Measurements from ENCODE around the gene INSC. TPM values are rescaled to one million over a fixed set of nuclear protein-coding genes. Genes with fewer than 3 reads are reported as not detected.

Gene INSC
- total and polyA plus RNA-seq, 9 of the 15 experiments (the other 6 are each of a cell fraction or from before 2014, with no cell fraction given) = not detected

DNA sequence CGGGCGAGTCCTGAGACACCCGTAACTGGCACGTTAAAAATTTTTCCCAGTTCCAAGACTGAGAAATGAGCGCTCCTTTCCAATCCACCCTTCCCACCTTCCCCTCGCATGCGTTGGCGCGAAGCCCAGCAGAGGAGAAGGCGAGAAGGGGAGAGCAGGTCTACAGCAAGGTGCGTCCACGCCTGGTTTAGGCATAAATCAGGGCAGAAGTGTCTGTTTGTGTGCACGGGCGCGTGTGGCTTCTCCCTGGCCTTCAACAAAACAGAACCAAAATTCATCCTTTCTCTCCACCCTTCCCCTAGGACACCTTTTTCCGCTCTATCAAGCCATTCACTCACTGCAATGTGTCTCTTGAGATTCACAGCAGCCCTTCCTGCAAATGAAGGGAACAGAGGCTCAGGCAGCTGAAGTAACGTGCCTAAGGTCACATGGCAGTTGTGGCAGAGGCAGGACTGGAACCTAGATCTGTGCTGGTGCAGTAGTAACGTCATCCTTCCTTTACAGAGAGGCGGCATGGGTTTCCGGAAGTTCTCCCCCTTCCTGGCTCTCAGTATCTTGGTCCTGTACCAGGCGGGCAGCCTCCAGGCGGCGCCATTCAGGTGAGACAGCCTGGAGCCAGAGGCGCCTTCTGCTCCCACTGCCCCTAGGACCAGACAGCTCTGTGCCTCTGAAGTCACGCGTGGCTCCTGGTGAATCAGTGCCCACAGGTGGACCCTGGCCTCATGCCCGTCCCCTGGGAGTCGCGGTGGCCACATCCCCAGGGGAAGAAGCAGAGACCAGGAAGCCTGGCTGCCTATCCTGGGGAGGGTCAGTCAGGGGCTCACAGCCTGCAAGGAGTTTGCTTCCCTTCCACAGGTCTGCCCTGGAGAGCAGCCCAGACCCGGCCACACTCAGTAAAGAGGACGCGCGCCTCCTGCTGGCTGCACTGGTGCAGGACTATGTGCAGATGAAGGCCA is 40.2 kb upstream of the INSC start (continued):
- TF ChIP-seq, protein P1, sequence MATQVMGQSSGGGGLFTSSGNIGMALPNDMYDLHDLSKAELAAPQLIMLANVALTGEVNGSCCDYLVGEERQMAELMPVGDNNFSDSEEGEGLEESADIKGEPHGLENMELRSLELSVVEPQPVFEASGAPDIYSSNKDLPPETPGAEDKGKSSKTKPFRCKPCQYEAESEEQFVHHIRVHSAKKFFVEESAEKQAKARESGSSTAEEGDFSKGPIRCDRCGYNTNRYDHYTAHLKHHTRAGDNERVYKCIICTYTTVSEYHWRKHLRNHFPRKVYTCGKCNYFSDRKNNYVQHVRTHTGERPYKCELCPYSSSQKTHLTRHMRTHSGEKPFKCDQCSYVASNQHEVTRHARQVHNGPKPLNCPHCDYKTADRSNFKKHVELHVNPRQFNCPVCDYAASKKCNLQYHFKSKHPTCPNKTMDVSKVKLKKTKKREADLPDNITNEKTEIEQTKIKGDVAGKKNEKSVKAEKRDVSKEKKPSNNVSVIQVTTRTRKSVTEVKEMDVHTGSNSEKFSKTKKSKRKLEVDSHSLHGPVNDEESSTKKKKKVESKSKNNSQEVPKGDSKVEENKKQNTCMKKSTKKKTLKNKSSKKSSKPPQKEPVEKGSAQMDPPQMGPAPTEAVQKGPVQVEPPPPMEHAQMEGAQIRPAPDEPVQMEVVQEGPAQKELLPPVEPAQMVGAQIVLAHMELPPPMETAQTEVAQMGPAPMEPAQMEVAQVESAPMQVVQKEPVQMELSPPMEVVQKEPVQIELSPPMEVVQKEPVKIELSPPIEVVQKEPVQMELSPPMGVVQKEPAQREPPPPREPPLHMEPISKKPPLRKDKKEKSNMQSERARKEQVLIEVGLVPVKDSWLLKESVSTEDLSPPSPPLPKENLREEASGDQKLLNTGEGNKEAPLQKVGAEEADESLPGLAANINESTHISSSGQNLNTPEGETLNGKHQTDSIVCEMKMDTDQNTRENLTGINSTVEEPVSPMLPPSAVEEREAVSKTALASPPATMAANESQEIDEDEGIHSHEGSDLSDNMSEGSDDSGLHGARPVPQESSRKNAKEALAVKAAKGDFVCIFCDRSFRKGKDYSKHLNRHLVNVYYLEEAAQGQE (IDR thresholded peaks at IDR 0.05; ENCODE audit: borderline replicate concordance) = peak; percentile 52; the same call in 1 of the 2 replicates
- TF ChIP-seq, protein P1 (CRISPR knock-in tag; IDR thresholded peaks at IDR 0.05; ENCODE audit: low read depth) = no peak
- TF ChIP-seq EZH2 (IDR thresholded peaks at IDR 0.05; ENCODE audit: borderline replicate concordance, low read depth, low read length) (no peak), ZNF778 (CRISPR knock-in tag; IDR thresholded peaks at IDR 0.05) (no peak), ZNF384 (IDR thresholded peaks at IDR 0.05; ENCODE audit: low read depth, low read length) (no peak), ZNF408 (CRISPR knock-in tag; IDR thresholded peaks at IDR 0.05; ENCODE audit: low read depth) (no peak), SP2 (IDR thresholded peaks at IDR 0.05; ENCODE audit: extremely low read depth, low read depth, low read length, poor library complexity, severe bottlenecking) (no peak), ZFP36 (IDR thresholded peaks at IDR 0.05; ENCODE audit: low read depth, low read length, partially characterized antibody) (no peak), ZNF780A (CRISPR knock-in tag; IDR thresholded peaks at IDR 0.05) (no peak), ZBED1 (IDR thresholded peaks at IDR 0.05) (no peak), HMG20A (CRISPR knock-in tag; conservative IDR thresholded peaks at IDR 0.05) (no peak), FOXP1 (CRISPR knock-in tag; IDR thresholded peaks at IDR 0.05) (no peak), ZNF695 (CRISPR knock-in tag; IDR thresholded peaks at IDR 0.05) (no peak), CREM (IDR thresholded peaks at IDR 0.05; ENCODE audit: low read depth) (0 out of 2 replicates have a peak, but pooled peaks have one; percentile 4), ZSCAN29 (IDR thresholded peaks at IDR 0.05) (no peak), FOXJ2 (tag; IDR thresholded peaks at IDR 0.05) (no peak), ZNF551 (CRISPR knock-in tag; IDR thresholded peaks at IDR 0.05) (no peak), CBFB (CRISPR knock-in tag; IDR thresholded peaks at IDR 0.05) (no peak), L3MBTL2 (IDR thresholded peaks at IDR 0.05) (0 out of 2 replicates have a peak, but pooled peaks have one; percentile 15), RHOXF2B (CRISPR knock-in tag; conservative IDR thresholded peaks at IDR 0.05) (no peak)
- TF ChIP-seq, protein P2, sequence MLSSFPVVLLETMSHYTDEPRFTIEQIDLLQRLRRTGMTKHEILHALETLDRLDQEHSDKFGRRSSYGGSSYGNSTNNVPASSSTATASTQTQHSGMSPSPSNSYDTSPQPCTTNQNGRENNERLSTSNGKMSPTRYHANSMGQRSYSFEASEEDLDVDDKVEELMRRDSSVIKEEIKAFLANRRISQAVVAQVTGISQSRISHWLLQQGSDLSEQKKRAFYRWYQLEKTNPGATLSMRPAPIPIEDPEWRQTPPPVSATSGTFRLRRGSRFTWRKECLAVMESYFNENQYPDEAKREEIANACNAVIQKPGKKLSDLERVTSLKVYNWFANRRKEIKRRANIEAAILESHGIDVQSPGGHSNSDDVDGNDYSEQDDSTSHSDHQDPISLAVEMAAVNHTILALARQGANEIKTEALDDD (IDR thresholded peaks at IDR 0.05) = no peak
